Activated naive CD4-positive, alpha-beta T cell treated with anti-CD3 and anti-CD28 coated beads, Interleukin-2, amount 10 ng/mL, durations not matched to agents 7 days and 5 days (primary cell): ENCODE results near the gene USH2A.

Experiments
- CTCF ChIA-PET: fragments of 350-600 bp; sonication (Branson Sonifier 250); formaldehyde crosslinking; loops from one replicate; lab custom pipeline; 2021; ENCODE audit warnings: antibody characterized with exemption; lab: Charles Lee
- DNase-seq: peaks from one replicate; pipeline ENCODE4 v3.0.0-alpha.2; 2020
- H3K27ac Mint-ChIP-seq: one replicate; pipeline ENCODE4 v1.8.0; 2021; ENCODE audit warnings: mild to moderate bottlenecking, moderate library complexity, mixed read lengths
- H3K27me3 Mint-ChIP-seq: one replicate; pipeline ENCODE4 v1.8.0; 2021; ENCODE audit warnings: mild to moderate bottlenecking, mixed read lengths
- H3K36me3 Mint-ChIP-seq: one replicate; pipeline ENCODE4 v1.8.0; 2021; ENCODE audit warnings: mixed read lengths
- H3K4me1 Mint-ChIP-seq: one replicate; pipeline ENCODE4 v1.8.0; 2021; ENCODE audit warnings: mixed read lengths
- H3K4me3 Mint-ChIP-seq: one replicate; pipeline ENCODE4 v1.8.0; 2021; ENCODE audit warnings: mild to moderate bottlenecking, moderate library complexity, mixed read lengths
- H3K9me3 Mint-ChIP-seq: one replicate; pipeline ENCODE4 v1.8.0; 2021; ENCODE audit warnings: mixed read lengths

USH2A gene

GRCh38 chr1:215789981-215790380, 633.3 kb downstream of the USH2A start:
- CTCF ChIA-PET = no interaction called here
- no peak overlapping the region for H3K27ac Mint-ChIP-seq
- H3K9me3 Mint-ChIP-seq = no peaks in the 10 kb centered on the region
- no peak overlapping the region for H3K4me3 Mint-ChIP-seq
- no peak for DNase-seq
- no peaks in the 10 kb centered on the region for H3K4me1 Mint-ChIP-seq
- H3K36me3 Mint-ChIP-seq = no peaks in the 10 kb centered on the region
- H3K27me3 Mint-ChIP-seq = no peaks in the 10 kb centered on the region

GRCh38 chr1:215786997-215787396, 636.3 kb downstream of the USH2A start:
- no peaks in the 10 kb centered on the region for H3K9me3 Mint-ChIP-seq
- no peaks in the 10 kb centered on the region for H3K36me3 Mint-ChIP-seq
- CTCF ChIA-PET = no interaction called here
- H3K27me3 Mint-ChIP-seq = no peaks in the 10 kb centered on the region
- H3K27ac Mint-ChIP-seq = no peak overlapping the region
- no peak overlapping the region for H3K4me3 Mint-ChIP-seq
- no peaks in the 10 kb centered on the region for H3K4me1 Mint-ChIP-seq
- no peak for DNase-seq

- CTCF ChIA-PET = interaction anchor here (0.6 kb wide), 1 partner anchor 21 kb away, joined by 3 read pairs; no protein-coding TSS in a partner anchor
- no peak for DNase-seq
- no peaks in the 10 kb centered on the region for H3K4me1 Mint-ChIP-seq
- no peaks in the 10 kb centered on the region for H3K27me3 Mint-ChIP-seq
- no peak overlapping the region for H3K4me3 Mint-ChIP-seq
- H3K36me3 Mint-ChIP-seq = no peaks in the 10 kb centered on the region
- no peaks in the 10 kb centered on the region for H3K9me3 Mint-ChIP-seq
- H3K27ac Mint-ChIP-seq = no peak overlapping the region
Measured at GRCh38 chr1:215780641-215781040, 642.6 kb downstream of the USH2A start.

GRCh38 chr1:215780139-215780538, 643.1 kb downstream of the USH2A start:
- no peaks in the 10 kb centered on the region for H3K27me3 Mint-ChIP-seq
- no peak overlapping the region for H3K4me3 Mint-ChIP-seq
- CTCF ChIA-PET = no interaction called here
- no peak overlapping the region for H3K27ac Mint-ChIP-seq
- no peak for DNase-seq
- H3K36me3 Mint-ChIP-seq = no peaks in the 10 kb centered on the region
- H3K4me1 Mint-ChIP-seq = no peaks in the 10 kb centered on the region
- no peaks in the 10 kb centered on the region for H3K9me3 Mint-ChIP-seq

- CTCF ChIA-PET = no interaction called here
- Mint-ChIP-seq H3K9me3 (no peaks in the 10 kb centered on the region), H3K4me3 (no peak overlapping the region), H3K36me3 (no peaks in the 10 kb centered on the region), H3K27me3 (no peaks in the 10 kb centered on the region), H3K4me1 (no peaks in the 10 kb centered on the region), H3K27ac (no peak overlapping the region)
- DNase-seq = no peak
Measured at GRCh38 chr1:215779729-215780128, 643.5 kb downstream of the USH2A start.

- H3K27ac Mint-ChIP-seq = no peak overlapping the region
- no peaks in the 10 kb centered on the region for H3K27me3 Mint-ChIP-seq
- no peak overlapping the region for H3K4me3 Mint-ChIP-seq
- H3K4me1 Mint-ChIP-seq = no peaks in the 10 kb centered on the region
- CTCF ChIA-PET = no interaction called here
- peaks cover 2% of the 10 kb centered on the region for H3K9me3 Mint-ChIP-seq
- DNase-seq = no peak
- H3K36me3 Mint-ChIP-seq = no peaks in the 10 kb centered on the region
Measured at GRCh38 chr1:215777370-215777925, 645.8 kb downstream of the USH2A start.

- Mint-ChIP-seq H3K4me1 (no peaks in the 10 kb centered on the region), H3K9me3 (peaks cover 2% of the 10 kb centered on the region), H3K27ac (no peak overlapping the region), H3K36me3 (no peaks in the 10 kb centered on the region), H3K4me3 (no peak overlapping the region), H3K27me3 (no peaks in the 10 kb centered on the region)
- CTCF ChIA-PET = no interaction called here
- no peak for DNase-seq
Measured at GRCh38 chr1:215776336-215776735, 646.9 kb downstream of the USH2A start.

GRCh38 chr1:215772151-215772550, 651.1 kb downstream of the USH2A start:
- Mint-ChIP-seq H3K4me3 (no peak overlapping the region), H3K36me3 (no peaks in the 10 kb centered on the region), H3K27ac (no peak overlapping the region), H3K4me1 (no peaks in the 10 kb centered on the region), H3K9me3 (peaks cover 4% of the 10 kb centered on the region), H3K27me3 (no peaks in the 10 kb centered on the region)
- no peak for DNase-seq
- CTCF ChIA-PET = interaction anchor here (1.5 kb wide), 1 partner anchor 62 kb away, joined by 3 read pairs; no protein-coding TSS in a partner anchor

GRCh38 chr1:215768303-215768702, 654.9 kb downstream of the USH2A start:
- Mint-ChIP-seq H3K4me3 (no peak overlapping the region), H3K27me3 (no peaks in the 10 kb centered on the region), H3K36me3 (no peaks in the 10 kb centered on the region), H3K27ac (no peak overlapping the region), H3K9me3 (peaks cover 2% of the 10 kb centered on the region), H3K4me1 (no peaks in the 10 kb centered on the region)
- CTCF ChIA-PET = no interaction called here
- DNase-seq = no peak

- Mint-ChIP-seq H3K4me1 (no peaks in the 10 kb centered on the region), H3K36me3 (no peaks in the 10 kb centered on the region), H3K27me3 (no peaks in the 10 kb centered on the region), H3K4me3 (no peak overlapping the region), H3K9me3 (peaks cover 2% of the 10 kb centered on the region), H3K27ac (no peak overlapping the region)
- no peak for DNase-seq
- CTCF ChIA-PET = no interaction called here
Measured at GRCh38 chr1:215767761-215768160, 655.5 kb downstream of the USH2A start.

GRCh38 chr1:215766521-215766920, 656.7 kb downstream of the USH2A start:
- DNase-seq = no peak
- H3K36me3 Mint-ChIP-seq = no peaks in the 10 kb centered on the region
- no peaks in the 10 kb centered on the region for H3K4me1 Mint-ChIP-seq
- no peak overlapping the region for H3K27ac Mint-ChIP-seq
- CTCF ChIA-PET = no interaction called here
- peaks cover 2% of the 10 kb centered on the region for H3K9me3 Mint-ChIP-seq
- no peak overlapping the region for H3K4me3 Mint-ChIP-seq
- no peaks in the 10 kb centered on the region for H3K27me3 Mint-ChIP-seq

- no peaks in the 10 kb centered on the region for H3K27me3 Mint-ChIP-seq
- DNase-seq = no peak
- no peak overlapping the region for H3K4me3 Mint-ChIP-seq
- no peaks in the 10 kb centered on the region for H3K4me1 Mint-ChIP-seq
- peaks cover 2% of the 10 kb centered on the region for H3K9me3 Mint-ChIP-seq
- CTCF ChIA-PET = no interaction called here
- no peak overlapping the region for H3K27ac Mint-ChIP-seq
- no peaks in the 10 kb centered on the region for H3K36me3 Mint-ChIP-seq
Measured at GRCh38 chr1:215765833-215766232, 657.4 kb downstream of the USH2A start.

GRCh38 chr1:215761446-215761845, 661.8 kb downstream of the USH2A start:
- Mint-ChIP-seq H3K9me3 (no peaks in the 10 kb centered on the region), H3K4me1 (no peaks in the 10 kb centered on the region), H3K27me3 (no peaks in the 10 kb centered on the region), H3K36me3 (no peaks in the 10 kb centered on the region), H3K27ac (no peak overlapping the region), H3K4me3 (no peak overlapping the region)
- DNase-seq = no peak
- CTCF ChIA-PET = no interaction called here

- H3K36me3 Mint-ChIP-seq = no peaks in the 10 kb centered on the region
- H3K4me1 Mint-ChIP-seq = no peaks in the 10 kb centered on the region
- H3K27ac Mint-ChIP-seq = no peak overlapping the region
- no peak overlapping the region for H3K4me3 Mint-ChIP-seq
- H3K9me3 Mint-ChIP-seq = no peaks in the 10 kb centered on the region
- no peak for DNase-seq
- H3K27me3 Mint-ChIP-seq = no peaks in the 10 kb centered on the region
- CTCF ChIA-PET = no interaction called here
Measured at GRCh38 chr1:215754112-215754511, 669.1 kb downstream of the USH2A start.

- no peaks in the 10 kb centered on the region for H3K36me3 Mint-ChIP-seq
- no peak for DNase-seq
- no peak overlapping the region for H3K27ac Mint-ChIP-seq
- no peaks in the 10 kb centered on the region for H3K27me3 Mint-ChIP-seq
- no peak overlapping the region for H3K4me3 Mint-ChIP-seq
- no peaks in the 10 kb centered on the region for H3K9me3 Mint-ChIP-seq
- no peaks in the 10 kb centered on the region for H3K4me1 Mint-ChIP-seq
- CTCF ChIA-PET = no interaction called here
Measured at GRCh38 chr1:215749414-215749813, 673.8 kb downstream of the USH2A start.

- Mint-ChIP-seq H3K4me1 (no peaks in the 10 kb centered on the region), H3K27me3 (no peaks in the 10 kb centered on the region), H3K27ac (no peak overlapping the region), H3K36me3 (no peaks in the 10 kb centered on the region), H3K9me3 (no peaks in the 10 kb centered on the region), H3K4me3 (no peak overlapping the region)
- DNase-seq = no peak
- CTCF ChIA-PET = no interaction called here
Measured at GRCh38 chr1:215748431-215748830, 674.8 kb downstream of the USH2A start.
